Neural cell (in vitro differentiated cells): ENCODE data around the gene ADD3. TPM values are rescaled to one million over a fixed set of nuclear protein-coding genes. Genes with fewer than 3 reads are reported as not detected.

ENCODE experiments used
- H2AFZ ChIP-seq: fragments of 200-600, 300-800 bp; sonication (generic), shearing (Covaris generic); 2 replicates; pipeline ENCODE4 v1.6.0; 2014; ENCODE audit warnings: low read depth, mild to moderate bottlenecking, antibody characterized with exemption, low read length, moderate library complexity
- H3F3A ChIP-seq: fragments of 200-600 bp; shearing (Covaris generic); 2 replicates; pipeline ENCODE4 v1.6.1; 2016; ENCODE audit warnings: mild to moderate bottlenecking, moderate library complexity, mixed read lengths, antibody characterized with exemption, low read length; ENCODE audit not compliant: insufficient read depth, poor library complexity, severe bottlenecking
- H3K27ac ChIP-seq: fragments of 200-600, 300-800 bp; sonication (generic), shearing (Covaris generic); 2 replicates; pipeline ENCODE4 v1.5.1; 2014; ENCODE audit warnings: mild to moderate bottlenecking, low read length, moderate library complexity
- H3K27me3 ChIP-seq: fragments of 300-800, 200-600 bp; sonication (generic), shearing (Covaris generic); 2 replicates; pipeline ENCODE4 v1.6.0; 2014; ENCODE audit warnings: mild to moderate bottlenecking, low read depth, low read length, moderate library complexity; ENCODE audit not compliant: insufficient read depth
- H3K36me3 ChIP-seq: fragments of 300-800, 200-600 bp; sonication (generic), shearing (Covaris generic); 2 replicates; pipeline ENCODE4 v1.5.1; 2014; ENCODE audit warnings: mild to moderate bottlenecking, antibody characterized with exemption, low read length, moderate library complexity; ENCODE audit not compliant: insufficient read depth
- H3K4me2 ChIP-seq: fragments of 300-800, 200-600 bp; sonication (generic), shearing (Covaris generic); 2 replicates; pipeline ENCODE4 v1.6.0; 2014; ENCODE audit warnings: mild to moderate bottlenecking, low read length
- H3K4me3 ChIP-seq: fragments of 300-800, 200-600 bp; sonication (generic), shearing (Covaris generic); 2 replicates; pipeline ENCODE4 v1.5.1; 2014; ENCODE audit warnings: mild to moderate bottlenecking, low read length, moderate library complexity
- H3K79me2 ChIP-seq: fragments of 200-600 bp; shearing (Covaris generic); replicated peaks from 2 replicates; pipeline ENCODE4 v1.6.0; 2014; ENCODE audit warnings: mild to moderate bottlenecking, low read length, moderate library complexity; ENCODE audit not compliant: insufficient read depth
- H3K9ac ChIP-seq: fragments of 300-800, 200-600 bp; sonication (generic), shearing (Covaris generic); 2 replicates; pipeline ENCODE4 v1.6.1; 2016; ENCODE audit warnings: mild to moderate bottlenecking, low read length, mixed read lengths
- H3K9me2 ChIP-seq: fragments of 200-600 bp; shearing (Covaris generic); 2 replicates; pipeline ENCODE4 v1.6.1; 2016; ENCODE audit warnings: mild to moderate bottlenecking, low read length, mixed read lengths; ENCODE audit not compliant: insufficient read depth
- H3K9me3 ChIP-seq: fragments of 200-600, 300-800 bp; sonication (generic), shearing (Covaris generic); 2 replicates; pipeline ENCODE4 v1.6.1; 2016; ENCODE audit warnings: mild to moderate bottlenecking, mixed run types, low read length, moderate library complexity, mixed read lengths
- H4K20me1 ChIP-seq: fragments of 200-600 bp; shearing (Covaris generic); 2 replicates; pipeline ENCODE4 v1.6.1; 2016; ENCODE audit warnings: mild to moderate bottlenecking, mixed run types; ENCODE audit not compliant: insufficient read depth
- EP300 ChIP-seq: fragments of 450-650 bp; conservative IDR thresholded peaks from 2 replicates; pipeline ENCODE4 v1.6.1; 2014; ENCODE audit warnings: antibody characterized with exemption, mild to moderate bottlenecking, moderate library complexity; ENCODE audit not compliant: poor library complexity, severe bottlenecking
- EZH2 ChIP-seq: fragments of 200-600, 300-800 bp; shearing (Covaris generic), sonication (generic); IDR thresholded peaks from 2 replicates; pipeline ENCODE4 v1.6.1; 2014; ENCODE audit warnings: antibody characterized with exemption, low read length, borderline replicate concordance, mild to moderate bottlenecking; ENCODE audit not compliant: insufficient read depth, poor library complexity, severe bottlenecking
- MXI1 ChIP-seq: fragments of 450-650 bp; conservative IDR thresholded peaks from 2 replicates; pipeline ENCODE4 v1.6.1; 2014; ENCODE audit warnings: antibody characterized with exemption, mild to moderate bottlenecking; ENCODE audit not compliant: poor library complexity, severe bottlenecking
- POLR2AphosphoS5 ChIP-seq: IDR thresholded peaks from 2 replicates; pipeline ENCODE4 v1.6.1; 2012
- RAD21 ChIP-seq: fragments of 450-650 bp; conservative IDR thresholded peaks from 2 replicates; pipeline ENCODE4 v1.6.1; 2014; ENCODE audit warnings: antibody characterized with exemption, mild to moderate bottlenecking, moderate library complexity
- REST ChIP-seq: IDR thresholded peaks from 2 replicates; pipeline ENCODE4 v1.6.1; 2012; ENCODE audit warnings: borderline replicate concordance
- SMC3 ChIP-seq: fragments of 450-650 bp; conservative IDR thresholded peaks from 2 replicates; pipeline ENCODE4 v1.6.1; 2014; ENCODE audit warnings: antibody characterized with exemption, mild to moderate bottlenecking, moderate library complexity; ENCODE audit not compliant: poor library complexity
- TAF1 ChIP-seq: IDR thresholded peaks from 2 replicates; pipeline ENCODE4 v1.6.1; 2012; ENCODE audit warnings: low read depth
- polyA plus RNA-seq: library from polyadenylated mRNA; depleted of rRNA; stranded (reverse); fragments of >200 nt; gene quantifications from 2 replicates; pipeline ENCODE4 v1.2.3, GENCODE V29; 2014
- TF ChIP-seq, protein P1 (sequence below): fragments of 450-650 bp; IDR thresholded peaks from 2 replicates; pipeline ENCODE4 v1.5.1; 2014; ENCODE audit warnings: antibody characterized with exemption, mild to moderate bottlenecking, moderate library complexity; ENCODE audit not compliant: poor library complexity, severe bottlenecking

The ADD3 gene
- polyA plus RNA-seq, 1 donor from 2014 or later, result 40.6 TPM

GRCh38 chr10:110036640-110037039 is 28.9 kb downstream of the ADD3 start:
- Histone ChIP-seq H3K9me2 (no peaks in the 10 kb centered on the region), H3K9me3 (no peaks in the 10 kb centered on the region), H4K20me1 (no peaks in the 10 kb centered on the region), H3K79me2 (peaks cover 3% of the 10 kb centered on the region), H3K4me2 (no peak overlapping the region), H3K27ac (no peak overlapping the region), H3K9ac (no peak overlapping the region), H2AFZ (no peak overlapping the region), H3K27me3 (no peaks in the 10 kb centered on the region), H3F3A (no peaks in the 10 kb centered on the region), H3K4me3 (no peak overlapping the region), H3K36me3 (no peaks in the 10 kb centered on the region)
- no peak for TF ChIP-seq EP300
- TF ChIP-seq, protein P1, sequence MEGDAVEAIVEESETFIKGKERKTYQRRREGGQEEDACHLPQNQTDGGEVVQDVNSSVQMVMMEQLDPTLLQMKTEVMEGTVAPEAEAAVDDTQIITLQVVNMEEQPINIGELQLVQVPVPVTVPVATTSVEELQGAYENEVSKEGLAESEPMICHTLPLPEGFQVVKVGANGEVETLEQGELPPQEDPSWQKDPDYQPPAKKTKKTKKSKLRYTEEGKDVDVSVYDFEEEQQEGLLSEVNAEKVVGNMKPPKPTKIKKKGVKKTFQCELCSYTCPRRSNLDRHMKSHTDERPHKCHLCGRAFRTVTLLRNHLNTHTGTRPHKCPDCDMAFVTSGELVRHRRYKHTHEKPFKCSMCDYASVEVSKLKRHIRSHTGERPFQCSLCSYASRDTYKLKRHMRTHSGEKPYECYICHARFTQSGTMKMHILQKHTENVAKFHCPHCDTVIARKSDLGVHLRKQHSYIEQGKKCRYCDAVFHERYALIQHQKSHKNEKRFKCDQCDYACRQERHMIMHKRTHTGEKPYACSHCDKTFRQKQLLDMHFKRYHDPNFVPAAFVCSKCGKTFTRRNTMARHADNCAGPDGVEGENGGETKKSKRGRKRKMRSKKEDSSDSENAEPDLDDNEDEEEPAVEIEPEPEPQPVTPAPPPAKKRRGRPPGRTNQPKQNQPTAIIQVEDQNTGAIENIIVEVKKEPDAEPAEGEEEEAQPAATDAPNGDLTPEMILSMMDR, result no peak
- TF ChIP-seq EZH2, result no peak
- TF ChIP-seq POLR2AphosphoS5, result no peak
- TF ChIP-seq RAD21, result no peak
- no peak for TF ChIP-seq MXI1
- TF ChIP-seq SMC3, result no peak
- TF ChIP-seq TAF1, result no peak
- TF ChIP-seq REST, result no peak

DNA sequence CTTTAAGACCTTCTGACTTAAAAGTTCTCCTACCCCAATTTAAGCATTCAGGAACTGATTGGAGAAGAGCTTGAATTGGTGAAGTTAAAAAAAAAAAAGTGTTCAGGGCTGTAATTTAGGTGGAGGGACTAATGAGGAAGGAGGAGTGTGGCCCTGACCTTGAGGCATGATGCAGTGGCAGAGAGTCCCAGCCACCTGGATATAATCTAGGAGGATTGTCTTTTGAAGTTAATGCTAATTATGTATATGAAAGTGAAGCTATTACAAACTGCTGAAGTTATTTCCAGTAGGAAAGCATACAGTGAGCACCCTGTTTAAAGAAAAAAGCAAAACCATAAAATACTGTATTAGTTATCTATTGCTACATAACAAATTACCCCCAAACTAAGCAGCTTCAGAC is 31.5 kb downstream of the ADD3 start:
- no peaks in the 10 kb centered on the region for H3K27me3 ChIP-seq
- no peaks in the 10 kb centered on the region for H3K9me2 ChIP-seq
- H3K27ac ChIP-seq, result no peak overlapping the region
- no peak overlapping the region for H3K4me3 ChIP-seq
- H3K9me3 ChIP-seq, result no peaks in the 10 kb centered on the region
- no peaks in the 10 kb centered on the region for H4K20me1 ChIP-seq
- H3K4me2 ChIP-seq, result no peak overlapping the region
- TF ChIP-seq RAD21 (no peak), POLR2AphosphoS5 (no peak), EZH2 (no peak), EP300 (no peak)
- H3K9ac ChIP-seq, result no peak overlapping the region
- no peaks in the 10 kb centered on the region for H3F3A ChIP-seq
- no peaks in the 10 kb centered on the region for H3K36me3 ChIP-seq
- H2AFZ ChIP-seq, result no peak overlapping the region
- H3K79me2 ChIP-seq, result peaks cover 3% of the 10 kb centered on the region

- TF ChIP-seq, protein P1, result no peak
- TF ChIP-seq EZH2 (no peak), SMC3 (no peak), POLR2AphosphoS5 (no peak), EP300 (no peak), REST (no peak), TAF1 (no peak)
- Histone ChIP-seq H3K27me3 (no peaks in the 10 kb centered on the region), H2AFZ (no peak overlapping the region), H3K9ac (no peak overlapping the region), H3K4me3 (no peak overlapping the region), H3K36me3 (no peaks in the 10 kb centered on the region), H3K4me2 (no peak overlapping the region), H3F3A (no peaks in the 10 kb centered on the region), H3K9me2 (no peaks in the 10 kb centered on the region), H3K27ac (no peak overlapping the region), H3K79me2 (peaks cover 3% of the 10 kb centered on the region), H3K9me3 (no peaks in the 10 kb centered on the region), H4K20me1 (no peaks in the 10 kb centered on the region)
Observed at GRCh38 chr10:110040108-110040507, 32.3 kb downstream of the ADD3 start.
